GM19035 (cell line): ENCODE data around the gene C19orf53.

Source experiments
- ATAC-seq: cut with Tn5 transposase; IDR thresholded peaks from one replicate; pipeline ENCODE4 v1.9.1; 2021; ENCODE audit not compliant: unreplicated experiment

Gene C19orf53

DNA sequence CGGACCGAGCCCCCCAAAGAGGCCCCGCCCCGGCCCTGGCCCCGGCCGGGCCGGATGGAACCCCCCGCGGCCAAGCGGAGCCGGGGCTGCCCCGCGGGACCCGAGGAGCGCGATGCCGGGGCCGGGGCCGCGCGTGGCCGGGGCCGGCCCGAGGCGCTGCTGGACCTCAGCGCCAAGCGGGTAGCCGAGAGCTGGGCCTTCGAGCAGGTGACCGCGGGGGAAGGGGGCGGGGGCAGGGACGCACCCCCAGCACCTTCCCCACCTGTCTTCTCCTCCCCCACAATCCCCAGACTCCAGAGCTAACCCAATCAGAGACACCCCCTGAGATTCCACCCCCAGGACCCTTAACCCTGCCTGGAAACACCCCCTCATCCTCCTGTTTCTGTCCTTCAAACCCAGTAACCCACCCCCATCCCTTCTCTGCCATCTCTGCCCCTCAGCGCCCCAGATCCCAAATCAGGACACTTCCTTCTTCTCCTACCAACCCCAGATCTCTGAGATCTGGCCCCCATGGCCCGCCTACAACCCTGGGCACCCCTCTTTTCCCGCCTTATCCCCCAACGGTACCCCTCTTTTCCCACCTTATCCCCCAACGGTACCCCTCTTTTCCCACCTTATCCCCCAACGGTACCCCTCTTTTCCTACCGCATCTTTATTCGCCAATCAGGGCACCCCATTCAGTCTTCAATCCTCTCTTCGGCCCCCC lies 21.5 kb downstream of the C19orf53 start:
- peak; percentile 44 for ATAC-seq

GRCh38 chr19:13796301-13797057 lies 22.2 kb downstream of the C19orf53 start:
- ATAC-seq = no peak

- ATAC-seq = no peak
Measured at GRCh38 chr19:13797058-13797440, 22.8 kb downstream of the C19orf53 start.

GRCh38 chr19:13797870-13798269 lies 23.6 kb downstream of the C19orf53 start:
- ATAC-seq = no peak

- ATAC-seq = no peak
Measured at GRCh38 chr19:13799669-13800068, 25.4 kb downstream of the C19orf53 start.

DNA sequence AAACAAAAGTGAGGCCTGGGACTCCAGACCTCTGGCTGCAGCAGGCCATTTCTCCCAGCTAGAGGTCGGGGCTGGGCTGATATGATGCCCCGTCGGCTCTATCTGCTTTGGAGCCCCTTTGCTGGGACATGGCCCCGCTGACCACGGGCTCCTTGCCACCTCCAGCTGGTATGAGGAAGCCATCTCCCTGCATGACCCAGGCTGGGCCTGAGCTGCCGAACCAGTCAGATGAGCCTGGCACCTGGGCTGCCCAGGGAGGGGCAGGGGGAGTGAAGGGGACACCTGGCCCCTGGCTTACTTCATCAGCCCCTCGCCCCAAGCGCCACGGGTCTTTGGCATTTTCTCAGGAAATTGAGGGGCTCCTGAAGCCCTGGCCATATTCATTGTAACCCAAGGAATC lies 28.8 kb downstream of the C19orf53 start:
- ATAC-seq = no peak

DNA sequence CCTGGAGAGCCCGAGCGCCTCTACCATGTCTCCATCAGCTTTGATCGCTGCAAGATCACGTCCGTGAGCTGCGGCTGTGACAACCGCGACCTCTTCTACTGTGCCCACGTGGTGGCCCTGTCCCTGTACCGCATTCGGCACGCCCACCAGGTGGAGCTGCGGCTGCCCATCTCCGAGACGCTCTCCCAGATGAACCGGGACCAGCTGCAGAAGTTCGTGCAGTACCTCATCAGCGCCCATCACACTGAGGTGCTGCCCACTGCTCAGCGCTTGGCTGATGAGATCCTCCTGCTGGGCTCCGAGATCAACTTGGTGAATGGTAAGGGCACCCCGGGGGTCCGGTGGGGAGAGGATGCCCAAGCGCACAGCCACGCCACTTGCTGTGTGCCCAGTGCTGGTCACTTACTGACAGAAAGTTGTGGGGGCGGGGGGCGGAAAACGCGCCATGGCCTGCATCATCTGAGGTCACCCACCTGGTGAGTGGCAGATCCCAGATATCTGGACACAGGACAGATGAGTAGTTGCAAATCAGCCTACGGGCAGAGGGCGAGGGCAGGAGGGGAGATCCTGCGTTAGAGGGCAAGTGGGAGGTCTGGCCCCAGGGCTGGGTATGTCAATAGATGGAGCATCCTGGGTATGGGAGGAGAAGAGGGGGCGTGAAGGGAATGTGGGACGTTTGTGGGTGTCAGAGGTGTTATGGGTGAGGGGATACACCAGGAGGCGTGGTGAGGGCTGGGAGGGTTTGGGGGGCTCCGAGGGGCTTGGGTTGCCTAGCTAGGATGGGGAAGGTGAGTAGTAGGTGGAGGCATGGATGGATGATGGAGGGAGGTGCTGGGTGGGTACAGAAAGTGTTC lies 30.8 kb downstream of the C19orf53 start:
- ATAC-seq = no peak

DNA sequence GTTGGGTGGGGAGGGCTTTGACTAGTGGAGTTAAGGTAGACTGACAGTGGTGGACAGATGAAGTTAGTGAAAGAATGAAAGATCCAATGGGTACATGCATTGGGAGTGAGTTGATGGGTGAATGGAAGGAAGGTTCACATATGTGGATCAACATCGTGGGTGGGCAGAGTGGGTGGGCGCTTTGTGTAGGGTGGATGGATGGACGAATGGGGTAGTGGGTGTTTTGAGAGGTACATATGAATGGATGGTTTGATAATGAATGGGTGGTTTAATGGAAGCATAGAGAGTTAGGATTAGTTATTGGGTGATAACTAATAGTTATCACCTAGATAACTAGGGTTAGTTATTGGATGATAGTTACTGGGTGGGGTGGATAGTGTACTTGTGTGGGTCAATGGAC lies 32.5 kb downstream of the C19orf53 start:
- ATAC-seq = no peak

DNA sequence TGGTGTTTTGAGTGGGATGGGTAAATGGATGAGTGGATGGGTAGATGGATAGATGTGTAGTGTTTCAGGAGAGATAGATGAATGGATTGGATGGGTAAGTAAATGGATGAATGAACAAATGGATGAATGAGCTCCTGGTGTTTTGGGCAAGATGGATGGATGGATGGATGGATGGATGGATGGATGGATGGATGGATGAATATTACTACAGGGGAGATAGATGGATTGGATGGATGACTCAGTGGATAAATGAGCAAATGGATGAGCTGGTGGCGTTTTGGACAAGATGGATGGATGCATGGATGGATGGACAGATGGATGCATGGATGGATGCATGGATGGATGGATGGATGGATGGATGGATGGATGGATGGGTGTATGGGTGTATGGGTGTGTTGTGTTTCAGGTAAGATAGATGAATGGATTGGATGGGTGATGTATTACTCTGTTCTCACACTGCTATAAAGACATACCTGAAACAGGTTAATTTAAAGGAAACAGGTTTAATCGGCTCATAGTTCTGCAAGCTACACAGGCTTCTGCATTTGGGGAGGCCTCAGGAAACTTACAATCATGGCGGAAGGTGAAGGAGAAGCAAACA lies 33.3 kb downstream of the C19orf53 start:
- ATAC-seq = no peak

GRCh38 chr19:13808856-13809255 lies 34.6 kb downstream of the C19orf53 start:
- ATAC-seq = no peak

GRCh38 chr19:13812544-13812943 lies 38.3 kb downstream of the C19orf53 start:
- no peak for ATAC-seq

DNA sequence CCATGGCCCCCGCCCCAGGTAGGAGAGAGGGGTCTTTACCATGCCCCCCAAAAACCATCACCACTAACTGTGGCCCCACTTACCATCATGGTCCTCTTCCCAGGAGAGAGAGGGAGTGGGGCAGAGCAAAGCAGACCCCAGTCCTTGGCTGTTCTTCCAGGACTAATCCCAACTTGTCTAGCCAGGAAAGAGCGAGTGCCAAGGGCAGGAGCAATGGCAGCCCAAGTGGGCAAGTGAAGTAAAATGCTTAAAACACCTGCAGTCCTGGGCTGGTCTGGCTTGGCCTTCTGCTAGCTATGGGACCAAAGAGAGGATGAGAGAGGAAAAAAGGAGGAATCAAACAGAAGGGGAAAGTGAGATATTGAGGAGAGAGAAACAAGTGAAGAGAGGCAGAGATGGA lies 38.9 kb downstream of the C19orf53 start:
- no peak for ATAC-seq

DNA sequence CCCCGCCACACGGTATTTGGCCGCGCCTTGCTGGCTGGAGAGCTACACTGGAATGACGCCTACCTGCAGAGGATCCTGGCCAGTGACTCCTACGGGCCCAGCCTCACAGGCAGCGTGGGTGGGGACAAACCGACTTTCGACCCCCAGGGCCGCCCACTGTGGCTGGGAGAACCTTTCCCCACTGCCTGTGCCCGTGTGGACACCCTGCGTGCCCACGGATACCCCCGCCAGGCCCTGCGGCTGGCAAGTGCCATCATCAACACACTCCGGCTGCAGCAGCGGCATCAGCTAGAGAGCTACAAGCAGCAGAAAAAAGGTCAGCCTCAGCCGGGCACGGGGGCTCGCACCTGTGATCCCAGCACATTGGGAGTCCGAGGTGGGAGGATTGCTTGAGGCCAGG lies 40.3 kb downstream of the C19orf53 start:
- ATAC-seq = no peak

GRCh38 chr19:13817018-13817614 lies 42.9 kb downstream of the C19orf53 start:
- no peak for ATAC-seq

DNA sequence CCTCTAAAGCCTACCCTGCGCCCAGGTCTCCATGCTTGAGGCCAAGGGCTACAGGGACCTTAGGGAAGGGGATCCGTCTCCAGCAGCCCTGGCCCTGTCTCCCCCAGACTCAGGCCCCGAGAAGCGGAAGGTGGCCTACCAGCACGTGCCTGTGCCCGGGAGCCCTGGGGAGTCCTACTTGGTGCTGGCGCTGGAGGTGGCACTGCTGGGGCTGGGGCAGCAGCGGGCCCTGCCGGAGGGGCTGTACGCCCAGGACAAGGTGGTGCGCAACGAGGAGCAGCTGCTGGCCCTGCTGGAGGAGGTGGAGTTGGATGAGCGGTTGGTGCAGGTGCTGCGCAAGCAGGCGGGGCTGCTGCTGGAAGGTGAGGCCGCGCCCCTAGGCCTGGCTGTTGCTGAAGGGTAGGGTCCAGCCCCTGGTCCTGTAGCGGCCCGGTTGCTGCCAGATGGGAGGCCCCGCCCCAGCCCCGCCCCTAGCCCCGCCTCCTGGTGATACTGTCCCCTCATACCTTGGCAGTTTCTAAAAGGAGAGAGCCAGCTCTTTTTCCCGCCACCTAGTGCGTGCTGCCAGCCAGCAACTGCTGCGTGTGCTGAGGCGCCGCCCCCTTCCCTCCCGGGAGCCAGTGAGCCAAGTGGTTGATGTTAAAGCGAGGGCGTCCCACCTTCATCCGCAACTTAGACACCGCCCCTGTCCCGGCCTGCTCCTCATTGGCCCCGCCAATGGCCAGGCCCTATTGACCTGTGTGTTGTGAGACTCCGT lies 43.5 kb downstream of the C19orf53 start:
- peak; percentile 61 for ATAC-seq

- ATAC-seq = no peak
Measured at GRCh38 chr19:13819238-13819637, 45.0 kb downstream of the C19orf53 start.

- ATAC-seq = no peak
Measured at GRCh38 chr19:13821292-13821691, 47.0 kb downstream of the C19orf53 start.

GRCh38 chr19:13823256-13823655 lies 49.0 kb downstream of the C19orf53 start:
- ATAC-seq = no peak

- no peak for ATAC-seq
Measured at GRCh38 chr19:13823901-13824300, 49.6 kb downstream of the C19orf53 start.

GRCh38 chr19:13824703-13825102 lies 50.4 kb downstream of the C19orf53 start:
- ATAC-seq = no peak
